BJ (cell line): ENCODE measurements around the gene PHACTR2. TPM values are rescaled to one million over a fixed set of nuclear protein-coding genes. Genes with fewer than 3 reads are reported as not detected.
A peak's percentile ranks its signal among the peaks of the same experiment; 100 is the strongest.

ENCODE experiments used
- CTCF ChIA-PET: fragments of 350-600 bp; formaldehyde crosslinking; extraction: SDS; loops from one replicate; lab custom pipeline; 2021; ENCODE audit warnings: antibody characterized with exemption, inconsistent platforms; lab: Yijun Ruan, JAX
- POLR2A ChIA-PET: fragments of 300-600 bp; sonication (Branson Sonifier 250); formaldehyde crosslinking; extraction: SDS; loops from one replicate; lab custom pipeline; 2021; ENCODE audit warnings: antibody characterized with exemption; lab: Charles Lee
- DNase-seq: peaks from one replicate; pipeline ENCODE4 v3.0.0-alpha.2; 2011; ENCODE audit warnings: low read depth
- H3K27me3 ChIP-seq: 2 replicates; pipeline ENCODE4 v1.6.0; 2011; ENCODE audit warnings: low read length; ENCODE audit not compliant: control insufficient read depth, insufficient read depth
- H3K36me3 ChIP-seq: 2 replicates; pipeline ENCODE4 v1.5.1; 2011; ENCODE audit warnings: low read length; ENCODE audit not compliant: control insufficient read depth, insufficient read depth
- H3K4me3 ChIP-seq: 2 replicates; pipeline ENCODE4 v1.5.1; 2011; ENCODE audit warnings: low read depth, mild to moderate bottlenecking, control low read depth, low read length
- polyA plus RNA-seq: library from polyadenylated mRNA; depleted of rRNA; stranded (reverse); fragments of >200 nt; gene quantifications from 2 replicates; pipeline ENCODE4 v1.2.3, GENCODE V29; 2011
- TF ChIP-seq, protein P1 (sequence below): IDR thresholded peaks from 2 replicates; pipeline ENCODE4 v1.5.1; 2011; ENCODE audit warnings: low read depth, mild to moderate bottlenecking, control low read depth, inconsistent platforms, low read length, moderate library complexity; ENCODE audit not compliant: insufficient read depth

Gene PHACTR2
- polyA plus RNA-seq, 1 experiment: 26.0 TPM

DNA sequence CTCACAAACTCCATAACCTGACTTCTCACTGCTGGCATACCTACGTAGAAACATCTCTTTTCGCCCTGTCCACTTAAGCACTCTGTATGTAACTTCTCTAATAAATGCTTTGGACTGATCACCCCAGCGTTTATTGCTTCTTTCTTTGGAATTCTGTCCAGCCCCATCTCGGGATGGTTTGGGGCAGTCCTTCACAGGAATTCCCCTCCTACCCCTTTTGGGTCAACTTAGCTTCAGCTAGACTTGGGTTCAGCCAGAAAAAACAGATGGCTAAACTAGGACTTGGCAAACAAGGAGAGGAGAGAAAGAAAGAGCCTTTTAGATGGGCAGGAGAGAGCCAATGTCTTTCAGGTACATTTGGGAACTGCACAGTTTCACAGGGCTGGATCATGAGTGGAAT lies 161.4 kb downstream of the PHACTR2 start:
- TF ChIP-seq, protein P1, sequence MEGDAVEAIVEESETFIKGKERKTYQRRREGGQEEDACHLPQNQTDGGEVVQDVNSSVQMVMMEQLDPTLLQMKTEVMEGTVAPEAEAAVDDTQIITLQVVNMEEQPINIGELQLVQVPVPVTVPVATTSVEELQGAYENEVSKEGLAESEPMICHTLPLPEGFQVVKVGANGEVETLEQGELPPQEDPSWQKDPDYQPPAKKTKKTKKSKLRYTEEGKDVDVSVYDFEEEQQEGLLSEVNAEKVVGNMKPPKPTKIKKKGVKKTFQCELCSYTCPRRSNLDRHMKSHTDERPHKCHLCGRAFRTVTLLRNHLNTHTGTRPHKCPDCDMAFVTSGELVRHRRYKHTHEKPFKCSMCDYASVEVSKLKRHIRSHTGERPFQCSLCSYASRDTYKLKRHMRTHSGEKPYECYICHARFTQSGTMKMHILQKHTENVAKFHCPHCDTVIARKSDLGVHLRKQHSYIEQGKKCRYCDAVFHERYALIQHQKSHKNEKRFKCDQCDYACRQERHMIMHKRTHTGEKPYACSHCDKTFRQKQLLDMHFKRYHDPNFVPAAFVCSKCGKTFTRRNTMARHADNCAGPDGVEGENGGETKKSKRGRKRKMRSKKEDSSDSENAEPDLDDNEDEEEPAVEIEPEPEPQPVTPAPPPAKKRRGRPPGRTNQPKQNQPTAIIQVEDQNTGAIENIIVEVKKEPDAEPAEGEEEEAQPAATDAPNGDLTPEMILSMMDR: no peak
- Histone ChIP-seq H3K36me3 (no peaks in the 10 kb centered on the region), H3K27me3 (no peaks in the 10 kb centered on the region), H3K4me3 (no peak overlapping the region)
- DNase-seq: no peak
- ChIA-PET CTCF (no interaction called here), POLR2A (no interaction called here)

DNA sequence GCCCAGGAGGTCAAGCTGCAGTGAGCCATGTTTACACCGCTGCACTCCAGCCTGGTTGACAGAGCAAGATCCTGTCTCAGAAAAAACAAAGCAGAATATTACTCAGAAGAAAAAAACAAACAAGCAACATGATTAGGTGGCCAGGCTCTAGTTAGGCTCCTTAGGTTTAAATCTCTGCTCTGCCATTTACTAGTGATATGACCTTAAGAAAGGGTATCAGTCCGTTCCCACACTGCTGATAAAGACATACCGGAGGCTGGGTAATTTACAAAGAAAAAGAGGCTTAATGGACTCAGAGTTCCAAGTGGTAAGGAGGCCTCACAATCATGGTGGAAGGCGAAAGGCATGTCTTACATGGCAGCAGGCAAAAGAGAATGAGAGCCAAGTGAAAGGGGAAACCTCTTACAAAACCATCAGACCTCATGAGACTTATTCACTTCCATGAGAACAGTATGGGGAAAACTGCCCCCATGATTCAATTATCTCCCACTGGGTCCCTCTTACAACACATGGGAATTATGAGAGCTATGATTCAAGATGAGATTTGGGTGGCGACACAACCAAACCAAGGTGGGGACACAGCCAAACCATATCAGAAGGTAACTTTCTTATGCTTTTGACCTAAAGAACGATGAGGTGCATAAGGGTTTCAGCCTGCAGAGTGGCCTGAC lies 163.0 kb downstream of the PHACTR2 start:
- no peak for DNase-seq
- ChIA-PET CTCF (no interaction called here), POLR2A (no interaction called here)
- Histone ChIP-seq H3K4me3 (no peak overlapping the region), H3K36me3 (no peaks in the 10 kb centered on the region), H3K27me3 (no peaks in the 10 kb centered on the region)
- TF ChIP-seq, protein P1: no peak

DNA sequence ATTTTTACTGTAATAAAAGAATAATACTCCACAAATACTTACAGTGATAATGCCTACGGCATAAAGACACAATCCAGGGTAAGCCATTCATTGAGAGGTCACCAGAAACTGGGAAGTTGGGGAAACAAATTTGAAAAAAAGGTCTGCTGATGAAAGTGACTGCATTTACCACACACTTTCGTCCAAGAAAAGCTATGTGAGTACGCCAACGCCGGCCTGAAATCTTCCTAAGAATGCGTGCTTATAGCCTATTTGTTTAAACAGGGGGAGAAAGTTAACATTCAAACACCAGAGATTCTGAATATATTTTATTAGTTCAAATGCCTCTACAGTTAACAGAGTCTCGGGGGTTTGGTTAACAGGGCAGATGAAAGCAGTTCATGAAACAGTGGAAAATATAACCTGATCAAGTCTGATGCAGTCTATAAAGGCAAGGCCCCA lies 164.7 kb downstream of the PHACTR2 start:
- DNase-seq: peak; percentile 4
- Histone ChIP-seq H3K36me3 (peaks cover 12% of the 10 kb centered on the region), H3K27me3 (no peaks in the 10 kb centered on the region), H3K4me3 (peak overlapping the region; percentile 78)
- ChIA-PET POLR2A (interaction anchor here (0.6 kb wide), 2 partner anchors 83 to 106 kb away, joined by 3 to 9 read pairs; no protein-coding TSS in a partner anchor), CTCF (interaction anchor here (0.7 to 2.0 kb wide), 3 partner anchors 21 to 267 kb away, joined by 3 to 7 read pairs (median 4); no protein-coding TSS in a partner anchor)
- TF ChIP-seq, protein P1: no peak

DNA sequence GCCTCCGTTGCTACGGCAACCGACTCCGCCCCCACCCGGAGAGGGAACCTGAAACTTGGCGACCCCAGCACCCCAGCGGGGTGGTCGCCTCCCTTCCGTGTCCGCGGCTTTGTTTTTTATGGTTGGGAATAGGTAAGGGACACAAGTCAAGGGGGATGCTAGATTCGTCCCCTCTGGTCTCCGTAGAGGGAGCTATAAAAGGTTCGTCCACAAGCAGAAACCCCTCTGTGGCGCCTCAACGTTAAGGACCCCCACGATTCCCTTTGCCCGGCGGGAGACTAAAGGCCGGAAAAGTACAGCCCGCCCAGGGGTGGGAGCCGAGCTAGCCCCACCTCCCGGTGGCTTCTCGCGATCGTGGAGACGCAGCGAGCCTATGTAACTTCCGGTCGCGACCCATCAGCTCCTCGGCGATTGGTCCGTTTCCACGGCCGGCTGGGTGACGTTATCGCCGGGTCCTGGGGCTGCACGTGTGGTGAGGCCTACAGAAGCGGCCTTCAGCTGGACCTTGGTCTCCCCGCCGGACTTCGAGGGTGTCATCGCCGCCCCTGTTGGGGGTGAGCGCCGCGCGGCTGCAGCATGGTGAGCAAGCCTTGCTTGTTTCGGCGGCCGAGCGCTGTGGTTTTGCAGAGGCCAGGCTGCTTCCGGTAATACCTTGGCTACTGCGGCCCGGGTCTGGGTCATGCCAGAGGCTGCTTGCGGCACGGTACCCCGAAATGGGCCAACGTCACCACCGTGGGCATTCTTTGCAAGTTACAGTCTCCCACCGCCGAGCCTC lies 165.3 kb downstream of the PHACTR2 start, which contains the start of gene LTV1:
Gene LTV1 (plus strand): TSS at position 437 of the 775 bp plus-strand sequence. CDS start 140 bp downstream, at position 577.
- Histone ChIP-seq H3K36me3 (peaks cover 12% of the 10 kb centered on the region), H3K27me3 (no peaks in the 10 kb centered on the region), H3K4me3 (peak within 1 kb of the TSS; percentile 78)
- ChIA-PET CTCF (interaction anchor here (0.7 to 2.0 kb wide), 3 partner anchors 20 to 268 kb away, joined by 3 to 7 read pairs (median 4); no protein-coding TSS in a partner anchor), POLR2A (interaction anchor here (0.6 kb wide), 2 partner anchors 83 to 106 kb away, joined by 3 to 9 read pairs; no protein-coding TSS in a partner anchor)
- peak; percentile 75 for DNase-seq
- TF ChIP-seq, protein P1: no peak

DNA sequence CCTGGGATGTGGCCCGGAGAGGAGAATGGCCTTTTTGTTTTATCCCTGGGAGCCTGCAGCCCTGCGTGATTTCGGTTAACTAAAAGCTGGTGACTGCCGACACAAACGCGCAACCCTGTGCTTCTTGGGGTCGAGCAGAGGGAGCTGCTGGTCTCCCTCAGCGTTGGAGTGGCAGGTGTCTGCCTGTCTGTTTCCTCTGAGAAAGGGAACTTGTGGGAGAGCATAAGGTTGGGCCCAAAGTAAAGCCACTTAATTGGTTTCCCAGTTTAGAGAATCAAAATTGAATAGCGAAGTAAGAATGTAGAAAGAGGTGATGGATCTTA lies 165.9 kb downstream of the PHACTR2 start:
- peak overlapping the region; percentile 78 for H3K4me3 ChIP-seq
- POLR2A ChIA-PET: no interaction called here

More for the DNA sequence above, 165.9 kb downstream of the PHACTR2 start:
- TF ChIP-seq, protein P1: no peak
- Histone ChIP-seq H3K27me3 (no peaks in the 10 kb centered on the region), H3K36me3 (peaks cover 16% of the 10 kb centered on the region)
- CTCF ChIA-PET: interaction anchor here (1.6 to 2.0 kb wide), 2 partner anchors 170 to 268 kb away, joined by 4 to 7 read pairs; no protein-coding TSS in a partner anchor
- DNase-seq: no peak
